ENCODE results near the gene C13orf46.

DNA sequence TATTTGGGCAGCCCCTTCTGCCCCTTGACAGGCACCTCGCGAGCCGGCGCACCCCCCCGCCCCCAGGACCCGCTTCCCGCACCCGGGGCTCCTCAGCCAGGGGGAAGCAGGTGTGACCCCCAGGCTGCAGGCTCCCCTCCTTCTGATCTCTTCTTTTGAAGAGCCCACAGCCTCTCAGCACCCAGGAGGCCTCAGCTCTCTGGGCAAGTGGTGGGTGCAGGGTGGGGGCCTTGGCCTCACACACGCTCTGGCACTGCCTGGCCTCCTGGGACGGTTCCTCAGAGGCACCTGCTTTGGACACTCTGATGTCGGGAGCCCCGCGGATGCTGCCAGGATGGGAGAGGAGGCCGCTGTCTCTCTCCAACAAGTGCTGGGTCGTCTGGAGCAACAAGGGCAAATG is 1.5 kb upstream of the C13orf46 start:
- TF ChIP-seq, protein P1, sequence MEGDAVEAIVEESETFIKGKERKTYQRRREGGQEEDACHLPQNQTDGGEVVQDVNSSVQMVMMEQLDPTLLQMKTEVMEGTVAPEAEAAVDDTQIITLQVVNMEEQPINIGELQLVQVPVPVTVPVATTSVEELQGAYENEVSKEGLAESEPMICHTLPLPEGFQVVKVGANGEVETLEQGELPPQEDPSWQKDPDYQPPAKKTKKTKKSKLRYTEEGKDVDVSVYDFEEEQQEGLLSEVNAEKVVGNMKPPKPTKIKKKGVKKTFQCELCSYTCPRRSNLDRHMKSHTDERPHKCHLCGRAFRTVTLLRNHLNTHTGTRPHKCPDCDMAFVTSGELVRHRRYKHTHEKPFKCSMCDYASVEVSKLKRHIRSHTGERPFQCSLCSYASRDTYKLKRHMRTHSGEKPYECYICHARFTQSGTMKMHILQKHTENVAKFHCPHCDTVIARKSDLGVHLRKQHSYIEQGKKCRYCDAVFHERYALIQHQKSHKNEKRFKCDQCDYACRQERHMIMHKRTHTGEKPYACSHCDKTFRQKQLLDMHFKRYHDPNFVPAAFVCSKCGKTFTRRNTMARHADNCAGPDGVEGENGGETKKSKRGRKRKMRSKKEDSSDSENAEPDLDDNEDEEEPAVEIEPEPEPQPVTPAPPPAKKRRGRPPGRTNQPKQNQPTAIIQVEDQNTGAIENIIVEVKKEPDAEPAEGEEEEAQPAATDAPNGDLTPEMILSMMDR (IDR thresholded peaks at IDR 0.05) = no peak
- TF ChIP-seq POLR2A (IDR thresholded peaks at IDR 0.05) (no peak), POLR2AphosphoS5 (IDR thresholded peaks at IDR 0.05) (no peak)
